ENCODE measurements around the gene ZNF564. TPM values are rescaled to one million over a fixed set of nuclear protein-coding genes. Genes with fewer than 3 reads are reported as not detected.

ZNF564 gene
- total and polyA plus RNA-seq, 10 of the 15 experiments (the other 5 are each of a cell fraction or from before 2014, with no cell fraction given), result 1.5 to 8.9 (median 5.4) TPM

- TF ChIP-seq GATAD2B (conservative IDR thresholded peaks at IDR 0.05; ENCODE audit: low read depth) (no peak), CBX5 (IDR thresholded peaks at IDR 0.05; ENCODE audit: low read depth) (no peak), TCF3 (IDR thresholded peaks at IDR 0.05; ENCODE audit: borderline replicate concordance, insufficient read depth, low read depth, low read length) (no peak), ELK1 (IDR thresholded peaks at IDR 0.05; ENCODE audit: low read depth, low read length) (no peak), CTCF (IDR thresholded peaks at IDR 0.05 in 2 of 3, conservative IDR thresholded peaks at IDR 0.05 in 1 of 3; ENCODE audit: control insufficient read depth in 2 of 3, extremely low read depth in 1 of 3, insufficient read depth in 1 of 3, low read depth in 3 of 3, low read length in 3 of 3) (no peak), PKNOX1 (IDR thresholded peaks at IDR 0.05) (no peak), HSF1 (IDR thresholded peaks at IDR 0.05; ENCODE audit: low read depth, low read length) (no peak), SUZ12 (IDR thresholded peaks at IDR 0.05; ENCODE audit: unreplicated experiment) (no peak)
Observed at GRCh38 chr19:12596485-12596884, 45.2 kb upstream of the ZNF564 start (continued).

Measured in GM12878 (cell line).